Testis (tissue), 2 donors: ENCODE measurements around the gene NAB1.

ENCODE experiments used
- POLR2A ChIP-seq: fragments of 450-650 bp; IDR thresholded peaks from one replicate; pipeline ENCODE4 v1.6.1; 2017; ENCODE audit warnings: antibody characterized with exemption, mild to moderate bottlenecking, moderate library complexity
- TF ChIP-seq, protein P1 (sequence below), 3 experiments: fragments of 450-650 bp in 2 of 3; fragments of 200-600 bp in 1 of 3; sonication (generic) in 1 of 3; IDR thresholded peaks; one replicate each; pipeline ENCODE4 v1.5.1; 2016 to 2019; ENCODE audit warnings: antibody characterized with exemption in 3 of 3, mild to moderate bottlenecking in 2 of 3, moderate library complexity in 1 of 3

DNA sequence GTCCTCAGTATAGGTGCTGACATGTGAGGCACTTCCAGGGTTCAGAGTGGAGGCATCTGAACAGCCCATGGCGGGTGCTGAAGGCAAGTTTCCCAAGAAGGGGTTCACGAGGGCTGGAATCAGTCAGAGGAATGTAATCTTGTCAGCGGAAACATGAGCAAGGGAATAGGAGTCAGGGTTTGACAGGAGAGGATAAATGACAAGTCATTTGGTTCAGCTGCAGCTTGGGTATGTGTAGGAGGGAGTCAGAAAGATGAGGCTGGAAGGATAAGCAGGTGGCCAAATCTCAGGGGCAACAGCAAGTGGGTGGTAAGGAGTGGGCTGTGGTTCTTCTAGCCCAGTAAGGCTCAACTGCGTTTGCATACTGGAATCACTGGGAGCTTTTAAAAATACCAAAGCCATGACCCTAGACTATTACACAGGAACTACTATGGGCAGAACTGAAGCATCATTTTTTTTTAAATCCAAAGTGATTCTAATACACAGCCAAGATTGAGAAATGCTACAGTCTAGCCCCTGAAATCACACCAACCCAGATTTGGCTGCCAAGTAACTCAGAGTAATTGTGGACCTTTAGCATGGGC is 41.8 kb upstream of the NAB1 start:
- TF ChIP-seq, protein P1, sequence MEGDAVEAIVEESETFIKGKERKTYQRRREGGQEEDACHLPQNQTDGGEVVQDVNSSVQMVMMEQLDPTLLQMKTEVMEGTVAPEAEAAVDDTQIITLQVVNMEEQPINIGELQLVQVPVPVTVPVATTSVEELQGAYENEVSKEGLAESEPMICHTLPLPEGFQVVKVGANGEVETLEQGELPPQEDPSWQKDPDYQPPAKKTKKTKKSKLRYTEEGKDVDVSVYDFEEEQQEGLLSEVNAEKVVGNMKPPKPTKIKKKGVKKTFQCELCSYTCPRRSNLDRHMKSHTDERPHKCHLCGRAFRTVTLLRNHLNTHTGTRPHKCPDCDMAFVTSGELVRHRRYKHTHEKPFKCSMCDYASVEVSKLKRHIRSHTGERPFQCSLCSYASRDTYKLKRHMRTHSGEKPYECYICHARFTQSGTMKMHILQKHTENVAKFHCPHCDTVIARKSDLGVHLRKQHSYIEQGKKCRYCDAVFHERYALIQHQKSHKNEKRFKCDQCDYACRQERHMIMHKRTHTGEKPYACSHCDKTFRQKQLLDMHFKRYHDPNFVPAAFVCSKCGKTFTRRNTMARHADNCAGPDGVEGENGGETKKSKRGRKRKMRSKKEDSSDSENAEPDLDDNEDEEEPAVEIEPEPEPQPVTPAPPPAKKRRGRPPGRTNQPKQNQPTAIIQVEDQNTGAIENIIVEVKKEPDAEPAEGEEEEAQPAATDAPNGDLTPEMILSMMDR (IDR thresholded peaks at IDR 0.05), result no peak
- no peak for TF ChIP-seq POLR2A
